GM12891 (cell line): ENCODE data around the gene GALK2.

ENCODE experiments used
- DNase-seq: peaks from one replicate; pipeline ENCODE4 v3.0.0; 2011; ENCODE audit warnings: low spot score; ENCODE audit not compliant: insufficient read length
- FAIRE-seq: peaks from 2 replicates; lab custom pipeline; 2011; peaks lifted over from hg19 to GRCh38; lab: Jason Lieb, UNC
- PAX5 ChIP-seq: IDR thresholded peaks from 2 replicates; pipeline ENCODE4 v1.6.1; 2011; ENCODE audit warnings: low read length, moderate library complexity, mild to moderate bottlenecking; ENCODE audit not compliant: insufficient read depth, severe bottlenecking
- POLR2A ChIP-seq: IDR thresholded peaks from 2 replicates; pipeline ENCODE4 v1.6.1; 2011; ENCODE audit warnings: low read depth, low read length, control low read depth
- POLR2AphosphoS5 ChIP-seq: IDR thresholded peaks from 2 replicates; pipeline ENCODE4 v1.6.1; 2011; ENCODE audit warnings: low read depth, low read length, control low read depth
- POU2F2 ChIP-seq: IDR thresholded peaks from 2 replicates; pipeline ENCODE4 v1.6.1; 2011; ENCODE audit warnings: low read depth, mild to moderate bottlenecking, control low read depth, low read length, moderate library complexity
- SPI1 ChIP-seq: IDR thresholded peaks from 2 replicates; pipeline ENCODE4 v1.6.1; 2011; ENCODE audit warnings: low read depth, low read length, control low read depth
- TAF1 ChIP-seq: IDR thresholded peaks from 2 replicates; pipeline ENCODE4 v1.6.1; 2011; ENCODE audit warnings: low read depth, low read length, control low read depth

The GALK2 gene

DNA sequence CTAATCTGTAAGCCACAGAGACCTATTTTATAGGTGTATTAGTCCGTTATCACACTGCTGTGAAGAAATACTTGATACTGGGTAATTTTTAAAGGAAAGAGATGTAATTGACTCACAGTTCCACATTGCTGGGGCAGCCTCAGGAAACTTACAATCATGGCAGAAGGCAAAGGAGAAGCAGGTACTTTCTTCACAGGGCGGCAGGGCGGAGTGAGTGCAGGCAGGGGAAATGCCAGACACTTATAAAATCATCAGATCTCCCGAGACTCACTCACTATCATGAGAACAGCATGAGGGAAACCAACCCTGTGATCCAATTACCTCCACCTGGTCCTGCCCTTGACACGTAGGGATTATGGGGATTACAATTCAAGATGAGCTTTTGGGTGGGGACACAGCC lies 108.7 kb downstream of the GALK2 start:
- TF ChIP-seq PAX5, result no peak
- no peak for TF ChIP-seq POU2F2
- TF ChIP-seq TAF1, result no peak
- TF ChIP-seq POLR2AphosphoS5, result no peak
- TF ChIP-seq POLR2A, result no peak
- TF ChIP-seq SPI1, result no peak
- FAIRE-seq, result no peak
- DNase-seq, result no peak

DNA sequence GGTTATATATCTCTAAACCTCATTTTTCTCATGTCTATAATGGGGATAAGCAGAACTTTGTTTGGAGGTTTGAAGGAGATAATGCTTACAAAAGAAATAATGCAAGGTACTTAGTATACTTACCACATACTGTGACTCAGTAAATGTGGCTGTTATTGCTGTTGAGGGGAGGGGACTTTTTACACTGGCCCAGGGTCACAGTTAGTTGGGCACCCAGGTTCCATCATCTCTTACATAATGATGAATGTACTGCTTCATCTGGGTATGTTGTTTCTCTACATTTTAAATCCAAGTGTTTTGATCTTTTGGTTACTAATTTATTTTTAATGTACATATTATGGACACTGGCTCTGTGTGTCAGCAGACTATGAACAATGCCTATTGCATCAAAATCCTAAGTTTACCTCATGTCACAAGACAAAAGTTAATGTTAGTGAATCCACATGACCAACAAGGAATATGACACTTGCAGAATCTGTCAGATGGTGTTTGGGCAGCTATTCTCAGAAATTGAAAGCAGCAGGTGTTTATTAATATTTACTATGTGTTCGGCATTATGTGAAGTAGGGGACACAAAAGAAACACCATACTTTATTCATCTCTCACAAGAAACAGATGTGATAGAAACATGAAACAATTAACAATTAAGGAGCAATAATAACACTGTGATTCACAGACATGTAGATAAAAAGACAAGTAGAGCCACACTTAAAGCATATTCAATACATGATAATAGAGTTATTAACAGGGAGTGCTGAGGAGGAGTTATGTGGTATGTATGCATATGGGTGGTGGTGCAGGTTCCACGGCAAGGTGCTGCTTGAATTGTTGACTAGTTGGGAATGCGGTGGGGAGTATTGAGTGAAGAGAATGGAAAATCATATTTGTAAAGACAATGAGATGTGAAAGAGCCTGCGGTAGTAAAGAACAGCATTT lies 109.7 kb downstream of the GALK2 start:
- no peak for FAIRE-seq
- TF ChIP-seq POU2F2 (no peak), POLR2AphosphoS5 (no peak), SPI1 (no peak), POLR2A (no peak), PAX5 (no peak), TAF1 (no peak)
- DNase-seq, result no peak

DNA sequence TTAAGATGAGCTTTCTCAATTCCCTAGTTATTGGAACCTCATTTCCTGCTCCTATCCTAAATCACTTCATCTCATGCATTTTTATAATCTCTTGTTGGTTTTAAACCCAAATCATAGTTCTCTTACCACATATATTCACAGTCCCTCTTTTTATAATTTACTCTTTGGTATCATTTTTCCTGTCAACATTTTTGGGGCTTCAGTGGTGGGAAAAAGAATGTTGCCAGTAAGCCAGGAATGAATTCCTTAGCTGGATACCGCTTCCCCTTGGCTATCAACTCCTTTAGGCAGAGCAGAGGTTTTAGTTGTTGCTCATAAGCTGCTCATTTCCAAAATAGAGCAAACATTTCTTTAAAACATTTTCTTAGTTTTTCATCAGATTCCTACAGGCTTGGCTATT lies 112.3 kb downstream of the GALK2 start:
- DNase-seq (no peak), FAIRE-seq (no peak)
- TF ChIP-seq PAX5 (no peak), POLR2AphosphoS5 (no peak), SPI1 (no peak), POU2F2 (no peak), POLR2A (no peak), TAF1 (no peak)

DNA sequence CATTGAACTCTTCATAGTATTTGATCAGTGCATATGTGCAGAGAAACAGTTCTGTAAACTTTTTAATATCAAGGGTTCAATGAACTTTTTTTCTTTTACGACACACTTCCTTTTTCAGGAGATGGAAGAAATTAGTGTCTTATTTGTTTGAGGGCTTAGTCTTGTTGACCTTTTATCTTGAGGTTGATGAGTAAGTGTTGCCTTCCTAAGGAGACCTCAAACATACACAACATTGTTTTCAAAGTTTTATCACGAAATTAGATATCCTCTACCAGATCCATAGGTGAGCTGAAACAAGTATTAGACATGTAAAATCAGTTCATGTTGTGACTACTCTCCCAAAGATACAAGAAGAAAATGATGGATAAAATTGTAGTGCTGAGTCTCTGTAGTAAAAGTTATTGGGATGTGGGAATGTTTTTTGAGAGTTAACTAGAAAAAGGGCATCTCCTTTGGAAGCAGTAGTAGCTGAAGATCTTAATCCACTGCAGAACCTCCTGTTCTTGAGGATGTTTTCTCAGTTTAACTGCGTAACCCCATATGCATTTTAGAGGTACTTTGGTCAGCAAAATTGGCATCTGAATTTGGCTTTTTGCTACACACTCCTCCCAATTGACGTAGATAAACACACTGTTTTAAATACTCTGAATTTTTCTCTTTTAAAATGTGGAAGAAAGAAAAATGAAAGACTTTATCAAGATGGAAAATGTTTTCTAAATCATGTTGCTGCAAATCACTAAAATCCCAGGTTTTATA lies 116.8 kb downstream of the GALK2 start:
- DNase-seq, result no peak
- no peak for FAIRE-seq
- no peak for TF ChIP-seq SPI1
- TF ChIP-seq TAF1, result no peak
- no peak for TF ChIP-seq POLR2A
- TF ChIP-seq POLR2AphosphoS5, result no peak
- TF ChIP-seq POU2F2, result no peak
- no peak for TF ChIP-seq PAX5

DNA sequence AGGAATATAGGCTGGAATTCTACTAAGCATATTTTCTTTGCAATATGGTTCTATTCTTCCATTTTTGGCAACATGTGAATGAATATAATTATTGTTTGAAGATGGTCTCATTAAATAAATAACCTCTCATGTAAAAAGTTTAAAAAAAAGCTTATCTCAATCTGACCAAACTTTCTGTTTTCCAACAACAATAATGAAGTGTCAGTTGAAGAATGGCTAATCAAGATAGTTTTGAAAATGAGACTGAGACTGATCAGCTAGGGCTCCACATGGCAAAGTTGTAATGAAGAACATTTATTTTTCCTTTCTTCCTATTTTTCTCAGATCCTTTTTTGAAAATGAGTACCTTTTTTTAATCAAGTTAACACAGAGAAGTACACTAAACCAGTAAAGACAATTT lies 117.4 kb downstream of the GALK2 start:
- DNase-seq, result no peak
- TF ChIP-seq TAF1 (no peak), POLR2AphosphoS5 (no peak), PAX5 (no peak), POU2F2 (no peak), POLR2A (no peak), SPI1 (no peak)
- no peak for FAIRE-seq

DNA sequence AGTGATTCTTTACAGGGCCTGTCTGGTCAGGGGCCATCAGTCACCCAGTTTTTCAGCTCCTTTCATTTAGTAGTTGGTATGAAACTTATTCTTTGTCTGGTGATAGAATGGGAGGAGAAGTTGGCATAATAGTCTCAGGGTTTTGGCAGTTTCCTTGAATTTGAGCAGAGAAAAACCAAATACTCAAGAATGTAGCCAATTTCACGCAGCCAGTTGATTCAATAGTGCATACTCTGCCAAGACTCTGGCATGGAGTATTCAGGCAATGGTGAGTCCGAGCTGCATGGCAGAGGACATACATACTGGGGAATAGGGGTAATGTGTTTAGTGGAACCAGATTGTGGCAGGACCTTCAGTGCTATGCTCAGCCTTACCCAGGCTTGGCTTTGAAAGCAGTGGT lies 118.3 kb downstream of the GALK2 start:
- DNase-seq (no peak), FAIRE-seq (no peak)
- no peak for TF ChIP-seq POLR2AphosphoS5
- no peak for TF ChIP-seq TAF1
- no peak for TF ChIP-seq PAX5
- no peak for TF ChIP-seq POU2F2
- no peak for TF ChIP-seq SPI1
- TF ChIP-seq POLR2A, result no peak

DNA sequence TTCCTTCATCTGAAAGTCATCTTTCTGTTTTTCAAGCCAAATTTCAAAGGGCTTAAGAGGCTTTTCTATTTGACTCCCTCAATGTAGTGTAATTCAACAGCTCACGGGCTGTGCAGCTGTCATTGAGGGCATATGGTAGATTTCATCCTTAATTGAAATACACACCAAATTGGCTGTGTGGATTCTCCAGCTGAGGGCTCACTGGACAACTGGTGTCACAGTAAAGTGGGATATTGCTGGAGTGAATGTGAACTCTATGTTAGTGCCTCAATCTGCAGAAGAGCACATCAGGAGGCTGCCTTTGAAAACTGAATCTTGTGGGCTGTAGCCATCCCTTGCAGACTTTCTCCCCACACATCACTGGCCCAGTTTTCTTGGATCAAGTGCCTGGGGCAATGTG lies 120.1 kb downstream of the GALK2 start:
- DNase-seq (no peak), FAIRE-seq (no peak)
- no peak for TF ChIP-seq PAX5
- no peak for TF ChIP-seq POLR2AphosphoS5
- no peak for TF ChIP-seq POU2F2
- TF ChIP-seq SPI1, result no peak
- TF ChIP-seq POLR2A, result no peak
- TF ChIP-seq TAF1, result no peak

DNA sequence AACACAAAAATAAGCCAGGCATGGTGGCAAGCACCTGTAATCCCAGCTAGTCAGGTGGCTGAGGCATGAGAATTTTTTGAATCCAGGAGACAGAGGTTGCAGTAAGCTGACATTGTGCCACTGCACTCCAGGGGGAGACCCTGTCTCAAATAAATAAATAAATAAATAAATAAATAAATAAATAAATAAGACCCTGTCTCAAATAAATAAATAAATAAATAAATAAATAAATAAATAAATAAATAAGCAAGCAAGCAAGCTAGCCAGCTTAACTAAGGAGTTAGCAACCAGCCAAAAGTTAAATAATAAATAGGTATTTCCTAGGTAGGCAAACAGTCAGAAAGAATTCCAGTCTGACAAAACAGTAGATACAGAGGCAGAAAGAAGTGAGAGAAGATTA lies 123.9 kb downstream of the GALK2 start:
- TF ChIP-seq SPI1, result no peak
- no peak for TF ChIP-seq POU2F2
- no peak for TF ChIP-seq POLR2AphosphoS5
- TF ChIP-seq PAX5, result no peak
- no peak for TF ChIP-seq POLR2A
- TF ChIP-seq TAF1, result no peak
- DNase-seq, result no peak

DNA sequence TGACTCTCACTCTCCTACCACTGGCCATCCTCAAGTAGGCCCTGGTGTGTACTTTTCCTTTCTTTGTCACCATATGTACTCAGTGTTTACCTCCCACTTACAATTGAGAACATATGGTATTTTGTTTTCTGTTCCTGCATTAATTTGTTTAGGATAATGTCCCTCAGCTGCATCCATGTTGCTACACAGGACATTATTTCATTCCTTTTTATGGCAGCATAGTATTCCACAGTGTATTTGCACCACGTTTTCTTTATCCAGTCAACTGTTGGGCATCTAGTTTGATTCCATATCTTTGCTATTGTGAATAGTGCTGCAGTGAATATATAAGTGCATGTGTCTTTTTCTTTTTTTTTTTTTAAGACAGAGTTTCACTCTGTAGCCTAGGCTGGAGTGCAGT lies 126.2 kb downstream of the GALK2 start:
- TF ChIP-seq POLR2A, result no peak
- no peak for TF ChIP-seq SPI1

More for the DNA sequence above, 123.9 kb downstream of the GALK2 start:
- FAIRE-seq, result no peak

More for the DNA sequence above, 126.2 kb downstream of the GALK2 start:
- DNase-seq, result no peak
- no peak for FAIRE-seq
